CD4-positive, alpha-beta T cell treated with Interleukin-17A for 1 hour (primary cell): ENCODE measurements around the gene ZNF594.
"Not testable (repeated sequence)": the region's sequence is repeated elsewhere in the genome, so short reads cannot be mapped to it uniquely, and the experiment has no call there.

Source experiments
- DNase-seq: peaks from one replicate; pipeline ENCODE4 v3.0.0-alpha.2; 2020

Gene ZNF594

GRCh38 chr17:5135726-5136579 is 55.7 kb downstream of the ZNF594 start:
- DNase-seq, result no peak

GRCh38 chr17:5135131-5135712 is 56.4 kb downstream of the ZNF594 start:
- not testable (repeated sequence) for DNase-seq

- DNase-seq, result not testable (repeated sequence)
These were observed 57.1 kb downstream of the ZNF594 start for GRCh38 chr17:5134571-5134970.

GRCh38 chr17:5133961-5134360 is 57.7 kb downstream of the ZNF594 start:
- DNase-seq, result not testable (repeated sequence)

GRCh38 chr17:5133311-5133710 is 58.4 kb downstream of the ZNF594 start:
- no peak for DNase-seq

- not testable (repeated sequence) for DNase-seq
These were observed 59.0 kb downstream of the ZNF594 start for GRCh38 chr17:5132503-5133225.

- not testable (repeated sequence) for DNase-seq
These were observed 59.7 kb downstream of the ZNF594 start for GRCh38 chr17:5131799-5132502.

- DNase-seq, result no peak
These were observed 60.4 kb downstream of the ZNF594 start for GRCh38 chr17:5131146-5131715.

- DNase-seq, result not testable (repeated sequence)
These were observed 61.0 kb downstream of the ZNF594 start for GRCh38 chr17:5130687-5131086.

GRCh38 chr17:5130261-5130660 is 61.4 kb downstream of the ZNF594 start:
- DNase-seq, result not testable (repeated sequence)

- DNase-seq, result not testable (repeated sequence)
These were observed 61.9 kb downstream of the ZNF594 start for GRCh38 chr17:5129770-5130169.
